Activated CD8-positive, alpha-beta memory T cell treated with anti-CD3 and anti-CD28 coated beads, Interleukin-2, amount 10 ng/mL, durations not matched to agents 7 days and 5 days (primary cell): Measurements from ENCODE around the gene ZSCAN32. TPM values are rescaled to one million over a fixed set of nuclear protein-coding genes. Genes with fewer than 3 reads are reported as not detected.
A peak's percentile ranks its signal among the peaks of the same experiment; 100 is the strongest.

Experiments used
- ATAC-seq: fragments of 150-1000 bp; cut with Tn5 transposase; one replicate; pipeline ENCODE4 v1.10.0; 2021; ENCODE audit warnings: moderate library complexity
- CTCF ChIA-PET: fragments of 350-600 bp; sonication (Branson Sonifier 250); formaldehyde crosslinking; loops from one replicate; lab custom pipeline; 2021; ENCODE audit warnings: antibody characterized with exemption; lab: Charles Lee
- DNase-seq: peaks from one replicate; pipeline ENCODE4 v3.0.0-alpha.2; 2020
- H3K27ac Mint-ChIP-seq: one replicate; pipeline ENCODE4 v1.8.0; 2021; ENCODE audit warnings: mild to moderate bottlenecking, mixed read lengths
- H3K27me3 Mint-ChIP-seq: one replicate; pipeline ENCODE4 v1.8.0; 2021; ENCODE audit warnings: mixed read lengths
- H3K36me3 Mint-ChIP-seq: one replicate; pipeline ENCODE4 v1.8.0; 2021; ENCODE audit warnings: mild to moderate bottlenecking, mixed read lengths
- H3K4me1 Mint-ChIP-seq: one replicate; pipeline ENCODE4 v1.8.0; 2021; ENCODE audit warnings: mixed read lengths
- H3K4me3 Mint-ChIP-seq: one replicate; pipeline ENCODE4 v1.8.0; 2021; ENCODE audit warnings: mild to moderate bottlenecking, moderate library complexity, mixed read lengths
- H3K9me3 Mint-ChIP-seq: one replicate; pipeline ENCODE4 v1.8.0; 2022; ENCODE audit warnings: low read depth, mixed read lengths
- total RNA-seq, 2 experiments: library from RNA; stranded (reverse); gene quantifications; one replicate each; pipeline ENCODE4 v1.2.3, GENCODE V29; 2021

ZSCAN32 gene
- total RNA-seq = 10 to 100 TPM; 15.6 to 18.2 TPM

- H3K4me3 Mint-ChIP-seq = peak within 1 kb of the TSS; percentile 81
- peaks cover 31% of the 10 kb centered on the region for H3K9me3 Mint-ChIP-seq
- no peaks in the 10 kb centered on the region for H3K27me3 Mint-ChIP-seq
- ATAC-seq = peak; percentile 98
- DNase-seq = peak; percentile 100
- H3K27ac Mint-ChIP-seq = peak within 1 kb of the TSS; percentile 86
- CTCF ChIA-PET = interaction anchor here (0.7 to 2.0 kb wide), 21 partner anchors 8 to 272 kb away, joined by 3 to 9 read pairs (median 3); partner anchors contain the start of genes CLUAP1, NAA60, TIGD7 and ZNF200
- H3K36me3 Mint-ChIP-seq = peaks cover 72% of the 10 kb centered on the region
- H3K4me1 Mint-ChIP-seq = peaks cover 25% of the 10 kb centered on the region
These were observed at the start of gene ZSCAN32, which contains the start of gene ZNF174 for GRCh38 chr16:3400779-3401688. Gene ZSCAN32 (minus strand): TSS chr16:3401004. CDS start chr16:3397557, 3,447 bp downstream. Gene ZNF174 (plus strand): TSS chr16:3401215. CDS start chr16:3402005, 790 bp downstream.

GRCh38 chr16:3444032-3444388 is 43.2 kb upstream of the ZSCAN32 start:
- Mint-ChIP-seq H3K36me3 (peaks cover 62% of the 10 kb centered on the region), H3K27me3 (no peaks in the 10 kb centered on the region), H3K9me3 (peaks cover 15% of the 10 kb centered on the region), H3K27ac (peak overlapping the region; percentile 97), H3K4me3 (peak overlapping the region; percentile 94), H3K4me1 (peaks cover 27% of the 10 kb centered on the region)
- peak; percentile 70 for ATAC-seq
- peak; percentile 76 for DNase-seq
- CTCF ChIA-PET = interaction anchor here (0.9 to 2.0 kb wide), 9 partner anchors 13 to 314 kb away, joined by 3 to 6 read pairs (median 3); no protein-coding TSS in a partner anchor

DNA sequence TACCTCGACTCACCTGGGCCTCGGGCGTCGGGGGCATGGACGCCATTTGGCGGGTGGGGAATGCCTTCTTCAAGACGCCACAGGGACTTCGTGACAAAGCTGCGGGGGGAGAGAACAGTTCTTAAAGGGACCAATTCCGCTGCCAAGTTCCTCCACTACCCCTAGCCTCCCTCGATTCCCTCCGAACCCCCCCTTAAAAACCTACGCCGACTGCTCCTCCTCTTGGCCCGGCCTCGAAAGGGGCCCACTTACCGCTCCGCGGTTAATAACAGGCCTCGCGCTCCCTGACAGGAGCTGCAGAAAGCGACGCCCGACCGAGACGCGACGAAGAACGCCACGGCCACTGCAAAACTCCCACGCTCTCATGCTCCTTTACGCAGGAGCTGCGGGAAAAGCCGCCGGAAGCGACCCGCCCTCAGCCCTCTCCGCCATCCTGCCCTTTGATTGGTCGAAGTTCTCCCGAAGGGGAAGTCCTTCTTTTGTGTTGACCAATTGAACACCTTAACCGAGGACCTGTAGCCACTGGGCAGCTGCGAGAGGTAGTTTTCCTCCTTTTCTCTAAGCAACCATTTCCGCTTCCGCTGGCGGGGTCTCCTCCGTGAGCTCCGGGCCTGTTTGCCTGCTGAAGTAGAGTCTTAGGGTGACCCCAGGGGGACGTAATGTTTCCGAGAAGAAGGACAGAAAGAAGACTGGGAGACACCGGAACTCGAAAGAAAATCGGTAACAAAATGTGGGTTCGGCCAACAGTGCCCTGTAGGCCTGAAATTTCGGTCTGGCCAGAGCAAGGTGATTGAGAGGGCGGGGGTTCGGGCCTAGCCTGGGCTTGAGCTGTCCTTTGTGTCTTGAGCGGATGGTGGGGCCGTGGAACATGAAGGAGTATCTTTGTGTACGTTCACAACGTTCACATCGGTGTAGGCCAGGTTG is 42.6 kb upstream of the ZSCAN32 start, which contains the start of the genes NAA60 and ZNF597:
TSS of gene NAA60 (plus strand) at position 573 of the 924 bp plus-strand sequence. CDS start 32,548 bp downstream, outside the sequence.
TSS of gene ZNF597 (minus strand) at position 397 of the 924 bp plus-strand sequence. CDS start at position 46, 351 bp downstream.
- Mint-ChIP-seq H3K9me3 (peaks cover 15% of the 10 kb centered on the region), H3K36me3 (peaks cover 63% of the 10 kb centered on the region), H3K4me3 (peak within 1 kb of the TSS; percentile 94), H3K27me3 (no peaks in the 10 kb centered on the region), H3K4me1 (peaks cover 27% of the 10 kb centered on the region), H3K27ac (peak within 1 kb of the TSS; percentile 97)
- ATAC-seq (peak; percentile 95), DNase-seq (peak; percentile 89)
- CTCF ChIA-PET = interaction anchor here (0.7 to 2.4 kb wide), 12 partner anchors 8 to 314 kb away, joined by 3 to 7 read pairs (median 4); partner anchors contain the start of genes ZNF174 and ZSCAN32

DNA sequence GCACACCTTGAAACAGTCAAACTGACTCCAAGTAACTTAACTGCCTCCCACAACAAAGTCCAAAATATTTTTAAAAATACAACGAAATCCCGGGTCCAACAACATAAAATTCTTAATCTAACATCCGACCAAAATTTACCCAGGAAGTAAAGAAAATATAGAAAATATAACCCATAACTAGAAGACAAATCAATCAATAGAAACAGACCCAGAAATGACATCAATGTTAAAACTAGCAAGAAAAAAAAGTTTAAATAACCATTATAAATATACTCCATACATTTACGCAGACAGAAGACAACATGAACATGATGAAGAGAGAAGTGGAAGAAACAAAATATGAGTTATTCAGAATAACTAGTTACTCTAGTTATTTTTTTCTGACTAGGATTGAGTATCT is 38.8 kb upstream of the ZSCAN32 start:
- Mint-ChIP-seq H3K27me3 (peaks cover 8% of the 10 kb centered on the region), H3K4me3 (no peak overlapping the region), H3K4me1 (peaks cover 13% of the 10 kb centered on the region), H3K36me3 (peaks cover 63% of the 10 kb centered on the region), H3K9me3 (peaks cover 17% of the 10 kb centered on the region), H3K27ac (no peak overlapping the region)
- DNase-seq (no peak), ATAC-seq (no peak)
- CTCF ChIA-PET = no interaction called here

DNA sequence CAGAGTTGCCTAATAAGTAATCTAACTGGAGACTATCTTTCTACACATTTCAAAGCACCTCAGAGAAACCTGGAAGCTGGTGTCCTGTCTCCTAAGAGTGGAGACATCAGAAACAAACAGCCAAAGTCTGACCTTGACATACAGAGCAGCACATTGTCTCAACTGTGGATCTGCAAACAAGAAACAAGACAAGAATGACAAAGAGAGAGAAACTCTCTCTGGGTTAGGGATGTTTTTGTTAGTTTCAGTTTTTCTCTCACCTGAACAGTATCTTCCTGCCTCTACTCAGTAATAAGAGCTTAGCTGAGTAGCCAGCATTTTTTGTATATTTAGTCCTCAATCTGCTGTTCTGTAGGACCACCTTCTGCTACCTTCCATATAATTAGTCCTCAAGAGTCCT is 33.6 kb upstream of the ZSCAN32 start:
- no peak for DNase-seq
- Mint-ChIP-seq H3K27ac (peak overlapping the region; percentile 3), H3K9me3 (peaks cover 20% of the 10 kb centered on the region), H3K4me3 (no peak overlapping the region), H3K36me3 (peaks cover 72% of the 10 kb centered on the region), H3K4me1 (peaks cover 29% of the 10 kb centered on the region), H3K27me3 (peaks cover 8% of the 10 kb centered on the region)
- CTCF ChIA-PET = no interaction called here
- no peak for ATAC-seq

DNA sequence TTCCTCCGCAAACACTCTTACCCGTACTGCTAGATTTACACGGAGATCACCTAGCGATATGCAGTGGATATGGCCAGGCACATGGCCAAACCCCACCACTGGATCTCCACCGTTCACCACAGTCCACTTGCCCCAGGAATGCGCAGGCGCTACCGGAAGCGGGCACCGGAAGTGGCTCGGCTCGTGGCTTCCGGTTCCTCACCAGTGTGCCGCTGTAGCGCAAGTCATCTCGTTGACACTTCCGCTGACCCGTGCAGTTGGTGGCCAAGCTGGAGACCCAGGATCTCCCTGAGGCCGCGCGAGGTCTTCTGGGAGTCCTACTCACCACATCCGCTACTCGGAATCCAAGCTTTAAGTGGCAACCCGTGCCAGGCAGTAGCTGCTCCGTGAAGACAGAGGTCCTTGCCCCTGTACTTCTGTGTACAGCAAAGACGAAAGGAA is 31.0 kb upstream of the ZSCAN32 start:
- Mint-ChIP-seq H3K4me1 (peaks cover 27% of the 10 kb centered on the region), H3K27me3 (peaks cover 2% of the 10 kb centered on the region), H3K4me3 (no peak overlapping the region), H3K9me3 (peaks cover 18% of the 10 kb centered on the region), H3K27ac (peak overlapping the region; percentile 79), H3K36me3 (peaks cover 53% of the 10 kb centered on the region)
- CTCF ChIA-PET = interaction anchor here (1.2 kb wide), 1 partner anchor 30 kb away, joined by 5 read pairs; the partner anchor contains the start of gene ZNF174
- ATAC-seq = peak; percentile 60
- peak; percentile 79 for DNase-seq

- Mint-ChIP-seq H3K27me3 (peaks cover 3% of the 10 kb centered on the region), H3K9me3 (peaks cover 29% of the 10 kb centered on the region), H3K4me1 (no peaks in the 10 kb centered on the region), H3K36me3 (peaks cover 26% of the 10 kb centered on the region), H3K27ac (no peak overlapping the region), H3K4me3 (no peak overlapping the region)
- CTCF ChIA-PET = no interaction called here
- no peak for DNase-seq
- no peak for ATAC-seq
These were observed 13.1 kb upstream of the ZSCAN32 start for GRCh38 chr16:3413730-3414379.

GRCh38 chr16:3408561-3409197 is 7.9 kb upstream of the ZSCAN32 start:
- H3K27ac Mint-ChIP-seq = no peak overlapping the region
- CTCF ChIA-PET = interaction anchor here (1.3 to 1.7 kb wide), 2 partner anchors 7 to 95 kb away, joined by 4 to 8 read pairs; partner anchors contain the start of genes ZNF174 and ZSCAN32
- H3K36me3 Mint-ChIP-seq = peaks cover 73% of the 10 kb centered on the region
- H3K4me1 Mint-ChIP-seq = peaks cover 5% of the 10 kb centered on the region
- no peaks in the 10 kb centered on the region for H3K27me3 Mint-ChIP-seq
- ATAC-seq (no peak), DNase-seq (no peak)
- H3K9me3 Mint-ChIP-seq = peaks cover 42% of the 10 kb centered on the region
- H3K4me3 Mint-ChIP-seq = no peak overlapping the region

DNA sequence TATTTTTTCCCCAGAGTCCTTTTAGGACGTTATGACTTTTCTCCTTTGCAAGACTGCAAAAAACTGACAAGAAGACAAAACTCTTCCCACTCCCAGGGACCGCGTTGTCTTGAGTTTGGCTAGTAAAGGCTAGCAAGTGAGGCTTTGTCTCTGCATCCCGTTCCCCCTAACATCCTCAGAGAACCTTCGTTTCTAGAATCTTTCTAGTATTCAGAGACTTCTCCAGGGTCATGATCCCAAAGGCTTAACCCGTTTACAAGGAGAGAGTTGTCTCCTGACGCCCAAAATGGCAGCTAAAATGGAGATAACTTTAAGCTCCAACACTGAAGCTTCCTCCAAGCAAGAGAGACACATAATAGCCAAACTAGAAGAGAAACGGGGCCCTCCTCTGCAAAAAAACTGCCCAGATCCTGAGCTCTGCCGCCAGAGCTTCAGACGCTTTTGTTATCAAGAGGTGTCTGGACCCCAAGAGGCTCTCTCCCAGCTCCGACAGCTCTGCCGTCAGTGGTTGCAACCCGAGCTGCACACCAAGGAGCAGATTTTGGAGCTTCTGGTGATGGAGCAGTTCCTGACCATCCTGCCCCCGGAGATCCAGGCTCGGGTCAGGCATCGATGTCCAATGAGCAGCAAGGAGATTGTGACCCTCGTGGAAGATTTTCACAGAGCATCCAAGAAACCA is 1.1 kb upstream of the ZSCAN32 start:
- DNase-seq (no peak), ATAC-seq (no peak)
- Mint-ChIP-seq H3K36me3 (peaks cover 72% of the 10 kb centered on the region), H3K9me3 (peaks cover 30% of the 10 kb centered on the region), H3K4me1 (peaks cover 25% of the 10 kb centered on the region), H3K27ac (peak overlapping the region; percentile 86), H3K27me3 (no peaks in the 10 kb centered on the region), H3K4me3 (peak overlapping the region; percentile 81)
- CTCF ChIA-PET = interaction anchor here (0.8 to 2.0 kb wide), 15 partner anchors 8 to 272 kb away, joined by 3 to 9 read pairs (median 5); partner anchors contain the start of genes CLUAP1, NAA60, ZNF200 and ZNF263

DNA sequence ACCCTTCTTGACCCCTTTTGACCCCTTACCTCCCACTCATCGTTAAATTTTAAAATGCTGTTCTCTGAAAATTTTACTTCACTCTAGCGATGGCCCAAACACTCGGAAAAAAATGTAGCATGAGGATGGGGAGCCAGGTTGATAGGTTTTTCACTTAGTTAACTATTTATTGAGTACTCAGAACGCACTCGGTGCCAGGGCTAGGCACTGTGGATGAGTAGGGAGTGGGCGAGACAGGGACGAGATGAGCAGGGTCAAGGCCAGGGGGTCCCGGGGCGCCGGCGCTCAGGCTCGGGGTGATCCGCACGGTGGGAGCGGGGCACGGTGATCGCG is 392 bp downstream of the ZSCAN32 start:
- CTCF ChIA-PET = interaction anchor here (0.8 to 2.0 kb wide), 14 partner anchors 9 to 271 kb away, joined by 3 to 9 read pairs (median 3); partner anchors contain the start of genes NAA60, TIGD7, ZNF597 and ZNF75A
- Mint-ChIP-seq H3K4me3 (peak overlapping the region; percentile 81), H3K27me3 (no peaks in the 10 kb centered on the region), H3K27ac (peak overlapping the region; percentile 82), H3K9me3 (peaks cover 33% of the 10 kb centered on the region), H3K4me1 (peaks cover 25% of the 10 kb centered on the region), H3K36me3 (peaks cover 72% of the 10 kb centered on the region)
- peak; percentile 50 for ATAC-seq
- no peak for DNase-seq

GRCh38 chr16:3389663-3390338 is 11.0 kb downstream of the ZSCAN32 start:
- peaks cover 34% of the 10 kb centered on the region for H3K9me3 Mint-ChIP-seq
- no peak overlapping the region for H3K4me3 Mint-ChIP-seq
- ATAC-seq (no peak), DNase-seq (no peak)
- no peak overlapping the region for H3K27ac Mint-ChIP-seq
- no peaks in the 10 kb centered on the region for H3K27me3 Mint-ChIP-seq
- H3K36me3 Mint-ChIP-seq = peaks cover 84% of the 10 kb centered on the region
- CTCF ChIA-PET = no interaction called here
- no peaks in the 10 kb centered on the region for H3K4me1 Mint-ChIP-seq
